GM13977 (cell line): ENCODE results near the gene SELENBP1.

Source experiments
- DNase-seq: peaks from one replicate; pipeline ENCODE4 v3.0.0; 2012; ENCODE audit warnings: low spot score
- CTCF ChIP-seq: IDR thresholded peaks from 2 replicates; pipeline ENCODE4 v1.5.1; 2012; ENCODE audit warnings: mild to moderate bottlenecking, control low read depth; ENCODE audit not compliant: insufficient read depth; ENCODE audit errors: extremely low read depth, missing control alignments
- in situ Hi-C: fragments of 300-500 bp; cut with MboI; formaldehyde crosslinking; loops from one replicate; pipeline ENCODE4 v1.12.0; 2022; ENCODE audit warnings: low sequenced_read_pairs, low pct_unique_long_range_greater_than_20kb, mixed read lengths, inconsistent platforms; ENCODE audit not compliant: unreplicated experiment

SELENBP1 gene

GRCh38 chr1:151407304-151407703 lies 34.8 kb upstream of the SELENBP1 start:
- no peak for DNase-seq
- in situ Hi-C loops = no loop called here
- no peak for TF ChIP-seq CTCF

GRCh38 chr1:151406176-151406575 lies 33.7 kb upstream of the SELENBP1 start:
- DNase-seq = no peak
- in situ Hi-C loops = no loop called here
- TF ChIP-seq CTCF = no peak

GRCh38 chr1:151405187-151405951 lies 32.9 kb upstream of the SELENBP1 start:
- DNase-seq = no peak
- in situ Hi-C loops = no loop called here
- no peak for TF ChIP-seq CTCF

- in situ Hi-C loops = no loop called here
- TF ChIP-seq CTCF = no peak
Observed at GRCh38 chr1:151403612-151404011, 31.1 kb upstream of the SELENBP1 start.

GRCh38 chr1:151402764-151403163 lies 30.3 kb upstream of the SELENBP1 start:
- TF ChIP-seq CTCF = no peak
- DNase-seq = no peak
- in situ Hi-C loops = no loop called here

More at GRCh38 chr1:151403612-151404011, 31.1 kb upstream of the SELENBP1 start:
- no peak for DNase-seq

GRCh38 chr1:151401860-151402259 lies 29.4 kb upstream of the SELENBP1 start:
- in situ Hi-C loops = no loop called here
- DNase-seq = no peak
- no peak for TF ChIP-seq CTCF
